Panc1 (cell line): Measurements from ENCODE around the gene SMARCA5. TPM values are rescaled to one million over a fixed set of nuclear protein-coding genes. Genes with fewer than 3 reads are reported as not detected.

Experiments
- ATAC-seq: fragments of 200-7000 bp; cut with Tn5 transposase; 2 replicates; pipeline ENCODE4 v1.9.1; 2020; ENCODE audit warnings: mild to moderate bottlenecking, moderate library complexity
- Bru-seq: library from RNA; stranded (reverse); fragments of 400-500 nt; gene quantifications from one replicate; lab custom pipeline; 2021; lab: Mats Ljungman, UMichigan
- BruChase-seq, 2 experiments: library from RNA; stranded (reverse); fragments of 400-500 nt; gene quantifications; one replicate each; lab custom pipeline; 2021; lab: Mats Ljungman, UMichigan
- BruUV-seq: library from RNA; stranded (reverse); fragments of 400-500 nt; replicated peaks from 2 replicates; lab custom pipeline; 2021; lab: Mats Ljungman, UMichigan
- CTCF ChIA-PET: fragments of 300-600 bp; sonication (Branson Sonifier 250); formaldehyde crosslinking; loops from one replicate; lab custom pipeline; 2022; ENCODE audit warnings: antibody characterized with exemption; lab: Charles Lee
- POLR2A ChIA-PET: fragments of 300-600 bp; sonication (Branson Sonifier 250); formaldehyde crosslinking; loops from one replicate; lab custom pipeline; 2022; ENCODE audit warnings: antibody characterized with exemption; lab: Charles Lee
- DNase-seq: peaks from one replicate; pipeline ENCODE4 v3.0.0-alpha.2; 2010; ENCODE audit warnings: low read depth, low spot score
- H3K27ac ChIP-seq: 2 replicates; pipeline ENCODE4 v1.5.1; 2011; ENCODE audit warnings: mild to moderate bottlenecking, low read length, inconsistent platforms
- H3K27me3 ChIP-seq: fragments of 200-500 bp; sonication (Bioruptor generic); 2 replicates; pipeline ENCODE4 v1.6.0; 2014; ENCODE audit warnings: low read length, inconsistent platforms; ENCODE audit not compliant: control insufficient read depth, insufficient read depth
- H3K36me3 ChIP-seq: fragments of 200-500 bp; sonication (Bioruptor generic); 2 replicates; pipeline ENCODE4 v1.5.1; 2014; ENCODE audit warnings: inconsistent platforms, mild to moderate bottlenecking, low read length, moderate library complexity; ENCODE audit not compliant: control insufficient read depth, insufficient read depth
- H3K4me1 ChIP-seq: 2 replicates; pipeline ENCODE4 v1.5.1; 2011; ENCODE audit warnings: inconsistent platforms, mild to moderate bottlenecking, low read length, moderate library complexity; ENCODE audit not compliant: control insufficient read depth, insufficient read depth
- H3K4me3 ChIP-seq, 2 experiments: 2 replicates each; pipeline ENCODE4 v1.5.1; 2011 to 2012; ENCODE audit warnings: low read depth in 2 of 2, low read length in 2 of 2, mild to moderate bottlenecking in 2 of 2, inconsistent platforms in 1 of 2, moderate library complexity in 1 of 2
- H3K9me3 ChIP-seq: fragments of 200-500 bp; sonication (Bioruptor generic); 2 replicates; pipeline ENCODE4 v1.5.1; 2014; ENCODE audit warnings: low read depth, mild to moderate bottlenecking, inconsistent platforms, low read length, moderate library complexity; ENCODE audit not compliant: control insufficient read depth, insufficient read depth
- POLR2AphosphoS5 ChIP-seq: IDR thresholded peaks from 2 replicates; pipeline ENCODE4 v1.6.1; 2012; ENCODE audit warnings: mild to moderate bottlenecking, low read depth, low read length, moderate library complexity
- SIN3A ChIP-seq: IDR thresholded peaks from 2 replicates; pipeline ENCODE4 v1.6.1; 2012; ENCODE audit warnings: low read depth, mild to moderate bottlenecking, low read length, moderate library complexity, borderline replicate concordance; ENCODE audit not compliant: insufficient read depth
- TCF7L2 ChIP-seq: IDR thresholded peaks from 2 replicates; pipeline ENCODE4 v1.6.1; 2011; ENCODE audit warnings: mild to moderate bottlenecking, low read depth, low read length, inconsistent platforms
- in situ Hi-C: cut with HindIII; loops from 2 replicates; pipeline ENCODE4 v1.10.0; 2016; ENCODE audit warnings: low sequenced_read_pairs, low pct_unique_long_range_greater_than_20kb
- intact Hi-C: fragments of 100-400 bp; cut with micrococcal nuclease; formaldehyde crosslinking; loops from one replicate; pipeline ENCODE4 v1.10.0; 2022; ENCODE audit not compliant: unreplicated experiment
- long read RNA-seq: library from polyadenylated mRNA; unstranded; transcript quantifications from one replicate; pipeline ENCODE4 v2.0.0, GENCODE V29; 2021; ENCODE audit not compliant: unreplicated experiment
- polyA plus RNA-seq: library from polyadenylated mRNA; unstranded; fragments of >200 nt; gene quantifications from one replicate; pipeline ENCODE4 v1.2.1, GENCODE V29; 2012; ENCODE audit warnings: missing spikeins; ENCODE audit not compliant: insufficient read length
- total RNA-seq: library from RNA; stranded (reverse); gene quantifications from one replicate; pipeline ENCODE4 v1.2.1, GENCODE V29; 2021; ENCODE audit not compliant: unreplicated experiment
- TF ChIP-seq, protein P1 (sequence below), 2 experiments: IDR thresholded peaks; 2 replicates each; pipeline ENCODE4 v1.6.1; 2011 to 2012; ENCODE audit warnings: low read depth in 2 of 2, control low read depth in 1 of 2, low read length in 1 of 2, mild to moderate bottlenecking in 1 of 2, moderate library complexity in 1 of 2; ENCODE audit not compliant: insufficient read depth in 1 of 2
- TF ChIP-seq, protein P2 (sequence below): fragments of 450-650 bp; IDR thresholded peaks from 2 replicates; pipeline ENCODE4 v1.5.1; 2017; ENCODE audit warnings: mild to moderate bottlenecking

The SMARCA5 gene, protein sequence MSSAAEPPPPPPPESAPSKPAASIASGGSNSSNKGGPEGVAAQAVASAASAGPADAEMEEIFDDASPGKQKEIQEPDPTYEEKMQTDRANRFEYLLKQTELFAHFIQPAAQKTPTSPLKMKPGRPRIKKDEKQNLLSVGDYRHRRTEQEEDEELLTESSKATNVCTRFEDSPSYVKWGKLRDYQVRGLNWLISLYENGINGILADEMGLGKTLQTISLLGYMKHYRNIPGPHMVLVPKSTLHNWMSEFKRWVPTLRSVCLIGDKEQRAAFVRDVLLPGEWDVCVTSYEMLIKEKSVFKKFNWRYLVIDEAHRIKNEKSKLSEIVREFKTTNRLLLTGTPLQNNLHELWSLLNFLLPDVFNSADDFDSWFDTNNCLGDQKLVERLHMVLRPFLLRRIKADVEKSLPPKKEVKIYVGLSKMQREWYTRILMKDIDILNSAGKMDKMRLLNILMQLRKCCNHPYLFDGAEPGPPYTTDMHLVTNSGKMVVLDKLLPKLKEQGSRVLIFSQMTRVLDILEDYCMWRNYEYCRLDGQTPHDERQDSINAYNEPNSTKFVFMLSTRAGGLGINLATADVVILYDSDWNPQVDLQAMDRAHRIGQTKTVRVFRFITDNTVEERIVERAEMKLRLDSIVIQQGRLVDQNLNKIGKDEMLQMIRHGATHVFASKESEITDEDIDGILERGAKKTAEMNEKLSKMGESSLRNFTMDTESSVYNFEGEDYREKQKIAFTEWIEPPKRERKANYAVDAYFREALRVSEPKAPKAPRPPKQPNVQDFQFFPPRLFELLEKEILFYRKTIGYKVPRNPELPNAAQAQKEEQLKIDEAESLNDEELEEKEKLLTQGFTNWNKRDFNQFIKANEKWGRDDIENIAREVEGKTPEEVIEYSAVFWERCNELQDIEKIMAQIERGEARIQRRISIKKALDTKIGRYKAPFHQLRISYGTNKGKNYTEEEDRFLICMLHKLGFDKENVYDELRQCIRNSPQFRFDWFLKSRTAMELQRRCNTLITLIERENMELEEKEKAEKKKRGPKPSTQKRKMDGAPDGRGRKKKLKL
- total RNA-seq (29.9 TPM), Bru-seq, nascent RNA (percentile 86 among the genes with signal in this experiment), BruChase-seq, experiment 1, labeled RNA remaining after a 2-hour chase (percentile 86 among the genes with signal in this experiment), BruChase-seq, experiment 2, labeled RNA remaining after a 6-hour chase (percentile 94 among the genes with signal in this experiment)
- polyA plus RNA-seq = 21.8 TPM
- long read RNA-seq, full-length matches to known transcripts = 170 of 244 reads
- long read RNA-seq, partial matches to known transcripts = 65 of 244 reads
- long read RNA-seq, other reads (novel, unspliced or antisense) = 9 of 244 reads

DNA sequence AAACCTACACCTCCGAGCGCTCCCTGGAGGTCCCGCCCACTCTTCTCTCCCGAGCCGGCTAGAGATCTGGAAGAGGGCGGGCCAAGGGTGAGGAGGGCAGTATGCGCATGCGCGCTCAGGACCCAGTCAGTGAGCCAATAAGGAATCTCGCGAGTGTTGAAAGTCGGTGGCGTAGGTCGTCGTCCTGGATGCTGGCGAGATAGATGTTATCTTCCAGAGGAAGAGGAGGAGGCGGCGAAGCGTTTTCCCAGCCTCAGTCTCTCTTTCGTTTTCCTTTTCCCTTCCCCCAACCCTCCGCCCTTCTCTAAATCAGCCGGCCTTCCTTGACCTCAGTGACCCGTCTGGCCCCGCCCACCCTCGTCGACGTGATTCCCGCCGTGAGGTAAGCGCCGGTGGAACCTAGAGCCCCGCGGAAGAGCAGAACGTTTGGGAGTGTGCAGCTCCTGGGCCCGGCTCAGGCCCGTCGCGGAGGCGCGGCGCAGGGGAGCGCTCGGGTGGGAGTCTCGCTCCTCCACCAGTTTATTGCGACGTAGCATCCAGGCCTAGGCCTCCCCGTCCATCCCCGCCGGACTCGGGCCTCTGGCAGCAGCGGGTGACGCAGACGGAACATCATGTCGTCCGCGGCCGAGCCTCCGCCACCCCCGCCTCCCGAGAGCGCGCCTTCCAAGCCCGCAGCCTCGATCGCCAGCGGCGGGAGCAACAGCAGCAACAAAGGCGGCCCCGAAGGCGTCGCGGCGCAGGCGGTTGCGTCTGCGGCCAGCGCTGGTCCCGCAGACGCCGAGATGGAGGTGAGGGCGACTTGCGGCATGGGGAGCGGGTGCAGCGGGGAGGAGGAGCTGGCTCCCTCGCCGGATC, at the start of gene SMARCA5:
Gene SMARCA5 (plus strand): TSS at position 389 of the 855 bp plus-strand sequence. CDS start 223 bp downstream, at position 612.
- peak within 1 kb of the TSS; percentile 91 to 93 for H3K4me3 ChIP-seq
- in situ Hi-C loops = no loop called here
- TF ChIP-seq TCF7L2 = no peak
- TF ChIP-seq SIN3A = peak; percentile 72; the same call in 1 of the 2 replicates
- peak; percentile 72 for TF ChIP-seq POLR2AphosphoS5
- H3K27me3 ChIP-seq = no peaks in the 10 kb centered on the region
- DNase-seq (peak; percentile 94), ATAC-seq (peak; percentile 95)
- intact Hi-C loops = no loop called here
- H3K27ac ChIP-seq = peak within 1 kb of the TSS; percentile 80
- H3K9me3 ChIP-seq = no peaks in the 10 kb centered on the region
- peaks cover 20% of the 10 kb centered on the region for H3K36me3 ChIP-seq
- ChIA-PET POLR2A (interaction anchor here (0.7 kb wide), 1 partner anchor 663 kb away, joined by 9 read pairs; no protein-coding TSS in a partner anchor), CTCF (no interaction called here)
- peaks cover 16% of the 10 kb centered on the region for H3K4me1 ChIP-seq
- no TSS peak for BruUV-seq

DNA sequence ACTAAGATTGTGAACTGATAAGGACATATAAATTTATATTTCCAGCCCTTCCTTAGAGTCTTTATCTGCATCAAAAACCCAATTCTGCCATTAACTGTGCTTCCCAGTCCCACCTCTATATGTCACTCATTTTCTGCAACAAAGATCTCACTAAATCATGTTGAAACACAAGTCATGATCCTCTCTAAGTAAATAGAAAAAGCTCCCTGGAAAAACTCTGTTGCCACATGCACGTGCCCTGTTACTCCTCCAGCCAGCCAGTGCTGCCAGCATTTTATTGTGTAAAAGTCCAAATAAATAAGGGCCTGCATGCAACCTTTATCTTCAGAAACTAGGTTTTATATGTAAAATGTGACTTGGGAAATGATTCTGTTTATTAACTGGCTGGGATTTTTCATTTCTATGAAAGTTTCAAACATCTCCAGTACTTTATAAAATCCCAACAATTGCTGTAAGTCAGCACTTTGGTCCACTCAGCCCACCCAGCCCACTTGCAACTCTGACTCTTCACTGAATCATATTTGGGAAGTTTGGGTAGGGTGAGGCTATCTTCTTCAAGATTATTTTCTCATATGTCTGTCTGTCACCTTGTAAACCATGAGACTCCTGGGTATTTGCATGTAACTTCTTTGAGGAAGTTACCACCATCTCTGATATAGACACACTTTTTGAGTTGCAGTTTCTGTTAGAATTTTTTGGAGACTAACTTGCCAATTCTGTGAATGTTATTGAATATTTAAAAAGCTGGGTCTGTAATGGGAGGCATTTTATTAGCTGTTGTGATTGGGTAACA, 40.0 kb upstream of the SMARCA5 start:
- ChIA-PET CTCF (no interaction called here), POLR2A (no interaction called here)
- Histone ChIP-seq H3K9me3 (no peaks in the 10 kb centered on the region), H3K4me1 (no peaks in the 10 kb centered on the region), H3K27ac (no peak overlapping the region), H3K4me3 (no peak overlapping the region), H3K27me3 (no peaks in the 10 kb centered on the region), H3K36me3 (no peaks in the 10 kb centered on the region)
- no peak for ATAC-seq
- in situ Hi-C loops = no loop called here
- no peak for DNase-seq
- intact Hi-C loops = no loop called here
- BruUV-seq = no TSS peak
- TF ChIP-seq TCF7L2 (no peak), SIN3A (no peak), POLR2AphosphoS5 (no peak)
- TF ChIP-seq, protein P1, sequence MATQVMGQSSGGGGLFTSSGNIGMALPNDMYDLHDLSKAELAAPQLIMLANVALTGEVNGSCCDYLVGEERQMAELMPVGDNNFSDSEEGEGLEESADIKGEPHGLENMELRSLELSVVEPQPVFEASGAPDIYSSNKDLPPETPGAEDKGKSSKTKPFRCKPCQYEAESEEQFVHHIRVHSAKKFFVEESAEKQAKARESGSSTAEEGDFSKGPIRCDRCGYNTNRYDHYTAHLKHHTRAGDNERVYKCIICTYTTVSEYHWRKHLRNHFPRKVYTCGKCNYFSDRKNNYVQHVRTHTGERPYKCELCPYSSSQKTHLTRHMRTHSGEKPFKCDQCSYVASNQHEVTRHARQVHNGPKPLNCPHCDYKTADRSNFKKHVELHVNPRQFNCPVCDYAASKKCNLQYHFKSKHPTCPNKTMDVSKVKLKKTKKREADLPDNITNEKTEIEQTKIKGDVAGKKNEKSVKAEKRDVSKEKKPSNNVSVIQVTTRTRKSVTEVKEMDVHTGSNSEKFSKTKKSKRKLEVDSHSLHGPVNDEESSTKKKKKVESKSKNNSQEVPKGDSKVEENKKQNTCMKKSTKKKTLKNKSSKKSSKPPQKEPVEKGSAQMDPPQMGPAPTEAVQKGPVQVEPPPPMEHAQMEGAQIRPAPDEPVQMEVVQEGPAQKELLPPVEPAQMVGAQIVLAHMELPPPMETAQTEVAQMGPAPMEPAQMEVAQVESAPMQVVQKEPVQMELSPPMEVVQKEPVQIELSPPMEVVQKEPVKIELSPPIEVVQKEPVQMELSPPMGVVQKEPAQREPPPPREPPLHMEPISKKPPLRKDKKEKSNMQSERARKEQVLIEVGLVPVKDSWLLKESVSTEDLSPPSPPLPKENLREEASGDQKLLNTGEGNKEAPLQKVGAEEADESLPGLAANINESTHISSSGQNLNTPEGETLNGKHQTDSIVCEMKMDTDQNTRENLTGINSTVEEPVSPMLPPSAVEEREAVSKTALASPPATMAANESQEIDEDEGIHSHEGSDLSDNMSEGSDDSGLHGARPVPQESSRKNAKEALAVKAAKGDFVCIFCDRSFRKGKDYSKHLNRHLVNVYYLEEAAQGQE (IDR thresholded peaks at IDR 0.05; ENCODE audit: insufficient read depth in 1 of 2, low read depth in 2 of 2, low read length in 1 of 2) = no peak
- TF ChIP-seq, protein P2, sequence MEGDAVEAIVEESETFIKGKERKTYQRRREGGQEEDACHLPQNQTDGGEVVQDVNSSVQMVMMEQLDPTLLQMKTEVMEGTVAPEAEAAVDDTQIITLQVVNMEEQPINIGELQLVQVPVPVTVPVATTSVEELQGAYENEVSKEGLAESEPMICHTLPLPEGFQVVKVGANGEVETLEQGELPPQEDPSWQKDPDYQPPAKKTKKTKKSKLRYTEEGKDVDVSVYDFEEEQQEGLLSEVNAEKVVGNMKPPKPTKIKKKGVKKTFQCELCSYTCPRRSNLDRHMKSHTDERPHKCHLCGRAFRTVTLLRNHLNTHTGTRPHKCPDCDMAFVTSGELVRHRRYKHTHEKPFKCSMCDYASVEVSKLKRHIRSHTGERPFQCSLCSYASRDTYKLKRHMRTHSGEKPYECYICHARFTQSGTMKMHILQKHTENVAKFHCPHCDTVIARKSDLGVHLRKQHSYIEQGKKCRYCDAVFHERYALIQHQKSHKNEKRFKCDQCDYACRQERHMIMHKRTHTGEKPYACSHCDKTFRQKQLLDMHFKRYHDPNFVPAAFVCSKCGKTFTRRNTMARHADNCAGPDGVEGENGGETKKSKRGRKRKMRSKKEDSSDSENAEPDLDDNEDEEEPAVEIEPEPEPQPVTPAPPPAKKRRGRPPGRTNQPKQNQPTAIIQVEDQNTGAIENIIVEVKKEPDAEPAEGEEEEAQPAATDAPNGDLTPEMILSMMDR = no peak
